ENCODE measurements around the gene KAZN.

KAZN gene

GRCh38 chr1:14652840-14653239 is 54.4 kb downstream of the KAZN start:
- TF ChIP-seq CTCF (conservative IDR thresholded peaks at IDR 0.05; ENCODE audit: control insufficient read depth, insufficient read depth, low read depth, low read length), result no peak
- no peak for DNase-seq (ENCODE audit: low read depth)
- no peak overlapping the region for H3K4me3 ChIP-seq (ENCODE audit: control insufficient read depth, low read depth, low read length)

GRCh38 chr1:14653461-14653960 is 55.0 kb downstream of the KAZN start:
- no peak overlapping the region for H3K4me3 ChIP-seq (ENCODE audit: control insufficient read depth, low read depth, low read length)
- TF ChIP-seq CTCF (conservative IDR thresholded peaks at IDR 0.05; ENCODE audit: control insufficient read depth, insufficient read depth, low read depth, low read length), result no peak
- DNase-seq (ENCODE audit: low read depth), result peak; percentile 72

GRCh38 chr1:14654554-14654953 is 56.1 kb downstream of the KAZN start:
- DNase-seq (ENCODE audit: low read depth), result no peak
- no peak for TF ChIP-seq CTCF (conservative IDR thresholded peaks at IDR 0.05; ENCODE audit: control insufficient read depth, insufficient read depth, low read depth, low read length)
- H3K4me3 ChIP-seq (ENCODE audit: control insufficient read depth, low read depth, low read length), result no peak overlapping the region

- no peak for TF ChIP-seq CTCF (conservative IDR thresholded peaks at IDR 0.05; ENCODE audit: control insufficient read depth, insufficient read depth, low read depth, low read length)
- no peak overlapping the region for H3K4me3 ChIP-seq (ENCODE audit: control insufficient read depth, low read depth, low read length)
- DNase-seq (ENCODE audit: low read depth), result no peak
These were observed 56.9 kb downstream of the KAZN start for GRCh38 chr1:14655385-14655784.

- TF ChIP-seq CTCF (conservative IDR thresholded peaks at IDR 0.05; ENCODE audit: control insufficient read depth, insufficient read depth, low read depth, low read length), result no peak
- DNase-seq (ENCODE audit: low read depth), result no peak
- no peak overlapping the region for H3K4me3 ChIP-seq (ENCODE audit: control insufficient read depth, low read depth, low read length)
These were observed 58.0 kb downstream of the KAZN start for GRCh38 chr1:14656384-14656937.

- no peak for DNase-seq (ENCODE audit: low read depth)
- TF ChIP-seq CTCF (conservative IDR thresholded peaks at IDR 0.05; ENCODE audit: control insufficient read depth, insufficient read depth, low read depth, low read length), result no peak
- H3K4me3 ChIP-seq (ENCODE audit: control insufficient read depth, low read depth, low read length), result no peak overlapping the region
These were observed 60.2 kb downstream of the KAZN start for GRCh38 chr1:14658642-14659041.

- no peak overlapping the region for H3K4me3 ChIP-seq (ENCODE audit: control insufficient read depth, low read depth, low read length)
- no peak for DNase-seq (ENCODE audit: low read depth)
- TF ChIP-seq CTCF (conservative IDR thresholded peaks at IDR 0.05; ENCODE audit: control insufficient read depth, insufficient read depth, low read depth, low read length), result no peak
These were observed 61.4 kb downstream of the KAZN start for GRCh38 chr1:14659913-14660312.

Measured in fibroblast of mammary gland (primary cell).